Measurements from ENCODE around the gene PAQR5.

PAQR5 gene

DNA sequence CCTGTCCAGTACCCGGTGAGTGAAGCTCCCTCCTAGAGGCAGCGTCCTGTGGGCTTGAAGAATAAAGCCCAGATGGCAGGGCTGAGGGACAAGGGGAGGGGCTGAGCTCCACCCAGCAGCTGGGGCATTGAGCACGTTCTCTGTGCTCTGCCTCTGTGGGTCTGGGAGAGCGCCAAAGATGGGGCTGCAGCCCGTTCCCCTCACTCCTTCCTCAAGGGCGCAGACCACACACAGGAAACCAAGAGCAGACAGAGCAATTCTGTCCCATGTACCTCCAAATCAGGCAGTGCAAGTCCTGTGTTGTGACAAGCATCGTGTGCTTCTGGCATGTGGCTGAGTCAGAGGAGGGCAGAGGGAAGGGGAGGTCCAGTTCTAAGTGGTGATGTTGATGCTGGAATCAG, 99.8 kb downstream of the PAQR5 start:
- ChIA-PET CTCF (no interaction called here), POLR2A (no interaction called here)
- Histone ChIP-seq H3K4me3 (ENCODE audit: control insufficient read depth in 1 of 7, extremely low read depth in 1 of 7, insufficient read depth in 4 of 7, low read depth in 2 of 7, low read length in 6 of 7) (no peak overlapping the region), H3K36me3 (ENCODE audit: control insufficient read depth in 4 of 4, insufficient read depth in 4 of 4, low read length in 3 of 4) (no peaks in the 10 kb centered on the region), H3K27ac (ENCODE audit: insufficient read depth in 1 of 2, low read depth in 1 of 2, low read length in 2 of 2, poor library complexity in 1 of 2, severe bottlenecking in 2 of 2) (no peak overlapping the region), H3K4me1 (ENCODE audit: control extremely low read depth in 1 of 4, control insufficient read depth in 4 of 4, insufficient read depth in 4 of 4, low read length in 3 of 4) (peaks cover 0 to 29% (median 26%) of the 10 kb centered on the region in 4 experiments), H3K9me3 (ENCODE audit: control extremely low read depth in 1 of 5, control insufficient read depth in 4 of 5, insufficient read depth in 2 of 5, low read depth in 1 of 5, low read length in 4 of 5) (no peaks in the 10 kb centered on the region), H3K27me3 (replicated peaks in 2 of 5; ENCODE audit: control insufficient read depth in 4 of 5, insufficient read depth in 5 of 5, low read length in 4 of 5) (no peaks in the 10 kb centered on the region)
- WGBS (ENCODE audit: insufficient coverage) = 3% methylated on average over 5 of the region's 7 CpGs
- DNase-seq = peak; percentile 65 to 93 (median 90)

- ChIA-PET CTCF (no interaction called here), POLR2A (no interaction called here)
- H3K9me3 ChIP-seq (ENCODE audit: control extremely low read depth in 1 of 5, control insufficient read depth in 4 of 5, insufficient read depth in 2 of 5, low read depth in 1 of 5, low read length in 4 of 5) = no peaks in the 10 kb centered on the region
- peak in 1 of 3 donors; percentile 5 for DNase-seq
- H3K4me1 ChIP-seq (ENCODE audit: control extremely low read depth in 1 of 4, control insufficient read depth in 4 of 4, insufficient read depth in 4 of 4, low read length in 3 of 4) = peaks cover 0 to 18% (median 12%) of the 10 kb centered on the region in 4 experiments
- WGBS (ENCODE audit: insufficient coverage) = 100% methylated on average over 1 of the region's 6 CpGs
- no peaks in the 10 kb centered on the region for H3K36me3 ChIP-seq (ENCODE audit: control insufficient read depth in 4 of 4, insufficient read depth in 4 of 4, low read length in 3 of 4)
- no peak overlapping the region for H3K27ac ChIP-seq (ENCODE audit: insufficient read depth in 1 of 2, low read depth in 1 of 2, low read length in 2 of 2, poor library complexity in 1 of 2, severe bottlenecking in 2 of 2)
- H3K4me3 ChIP-seq (ENCODE audit: control insufficient read depth in 1 of 7, extremely low read depth in 1 of 7, insufficient read depth in 4 of 7, low read depth in 2 of 7, low read length in 6 of 7) = no peak overlapping the region
- no peaks in the 10 kb centered on the region for H3K27me3 ChIP-seq (replicated peaks in 2 of 5; ENCODE audit: control insufficient read depth in 4 of 5, insufficient read depth in 5 of 5, low read length in 4 of 5)
These were observed 102.1 kb downstream of the PAQR5 start for GRCh38 chr15:69400850-69401249.

- no CpG with 5 or more reads among the region's 2 CpGs for WGBS (ENCODE audit: insufficient coverage)
- H3K9me3 ChIP-seq (ENCODE audit: control extremely low read depth in 1 of 5, control insufficient read depth in 4 of 5, insufficient read depth in 2 of 5, low read depth in 1 of 5, low read length in 4 of 5) = no peaks in the 10 kb centered on the region
- ChIA-PET POLR2A (no interaction called here), CTCF (interaction anchor here (1.2 to 1.6 kb wide), 3 partner anchors 8 to 11 kb away, joined by 4 to 6 read pairs (median 6); no protein-coding TSS in a partner anchor)
- H3K27ac ChIP-seq (ENCODE audit: insufficient read depth in 1 of 2, low read depth in 1 of 2, low read length in 2 of 2, poor library complexity in 1 of 2, severe bottlenecking in 2 of 2) = no peak overlapping the region
- peaks cover 0 to 14% (median 11%) of the 10 kb centered on the region in 4 experiments for H3K4me1 ChIP-seq (ENCODE audit: control extremely low read depth in 1 of 4, control insufficient read depth in 4 of 4, insufficient read depth in 4 of 4, low read length in 3 of 4)
- H3K36me3 ChIP-seq (ENCODE audit: control insufficient read depth in 4 of 4, insufficient read depth in 4 of 4, low read length in 3 of 4) = no peaks in the 10 kb centered on the region
- no peaks in the 10 kb centered on the region for H3K27me3 ChIP-seq (replicated peaks in 2 of 5; ENCODE audit: control insufficient read depth in 4 of 5, insufficient read depth in 5 of 5, low read length in 4 of 5)
- DNase-seq = no peak
- no peak overlapping the region for H3K4me3 ChIP-seq (ENCODE audit: control insufficient read depth in 1 of 7, extremely low read depth in 1 of 7, insufficient read depth in 4 of 7, low read depth in 2 of 7, low read length in 6 of 7)
These were observed 104.1 kb downstream of the PAQR5 start for GRCh38 chr15:69402816-69403215.

DNA sequence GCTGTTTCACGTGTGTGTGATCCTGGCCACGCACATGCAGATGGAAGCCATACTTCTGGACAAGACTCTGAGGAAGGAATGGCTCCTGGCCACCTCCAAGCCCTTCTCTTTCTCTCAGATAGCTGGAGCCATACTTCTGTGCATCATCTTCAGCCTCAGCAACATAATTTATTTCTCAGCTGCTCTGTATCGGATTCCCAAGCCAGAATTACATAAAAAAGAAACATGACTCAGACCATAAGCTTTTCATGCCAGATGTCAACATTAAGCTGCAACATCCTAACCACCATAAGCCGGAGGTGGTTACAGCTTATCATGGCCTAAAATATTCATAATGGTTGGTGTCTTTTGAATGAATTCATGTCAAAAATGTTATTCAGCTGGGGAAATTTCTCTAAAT, 104.9 kb downstream of the PAQR5 start:
- H3K27me3 ChIP-seq (replicated peaks in 2 of 5; ENCODE audit: control insufficient read depth in 4 of 5, insufficient read depth in 5 of 5, low read length in 4 of 5) = no peaks in the 10 kb centered on the region
- POLR2A ChIA-PET = no interaction called here
- WGBS (ENCODE audit: insufficient coverage) = 90% methylated on average over 3 of the region's 4 CpGs
- H3K36me3 ChIP-seq (ENCODE audit: control insufficient read depth in 4 of 4, insufficient read depth in 4 of 4, low read length in 3 of 4) = no peaks in the 10 kb centered on the region
- H3K4me1 ChIP-seq (ENCODE audit: control extremely low read depth in 1 of 4, control insufficient read depth in 4 of 4, insufficient read depth in 4 of 4, low read length in 3 of 4) = peaks cover 0 to 6% (median 3%) of the 10 kb centered on the region in 4 experiments
- H3K4me3 ChIP-seq (ENCODE audit: control insufficient read depth in 1 of 7, extremely low read depth in 1 of 7, insufficient read depth in 4 of 7, low read depth in 2 of 7, low read length in 6 of 7) = no peak overlapping the region
- H3K27ac ChIP-seq (ENCODE audit: insufficient read depth in 1 of 2, low read depth in 1 of 2, low read length in 2 of 2, poor library complexity in 1 of 2, severe bottlenecking in 2 of 2) = no peak overlapping the region
- peak in 2 of 3 donors; percentile 19 to 39 for DNase-seq
- CTCF ChIA-PET = interaction anchor here (1.2 to 1.6 kb wide), 5 partner anchors 8 to 337 kb away, joined by 3 to 6 read pairs (median 4); no protein-coding TSS in a partner anchor
- no peaks in the 10 kb centered on the region for H3K9me3 ChIP-seq (ENCODE audit: control extremely low read depth in 1 of 5, control insufficient read depth in 4 of 5, insufficient read depth in 2 of 5, low read depth in 1 of 5, low read length in 4 of 5)

- H3K4me1 ChIP-seq (ENCODE audit: control extremely low read depth in 1 of 4, control insufficient read depth in 4 of 4, insufficient read depth in 4 of 4, low read length in 3 of 4) = no peaks in the 10 kb centered on the region
- POLR2A ChIA-PET = no interaction called here
These were observed 106.4 kb downstream of the PAQR5 start for GRCh38 chr15:69405110-69405509.

DNA sequence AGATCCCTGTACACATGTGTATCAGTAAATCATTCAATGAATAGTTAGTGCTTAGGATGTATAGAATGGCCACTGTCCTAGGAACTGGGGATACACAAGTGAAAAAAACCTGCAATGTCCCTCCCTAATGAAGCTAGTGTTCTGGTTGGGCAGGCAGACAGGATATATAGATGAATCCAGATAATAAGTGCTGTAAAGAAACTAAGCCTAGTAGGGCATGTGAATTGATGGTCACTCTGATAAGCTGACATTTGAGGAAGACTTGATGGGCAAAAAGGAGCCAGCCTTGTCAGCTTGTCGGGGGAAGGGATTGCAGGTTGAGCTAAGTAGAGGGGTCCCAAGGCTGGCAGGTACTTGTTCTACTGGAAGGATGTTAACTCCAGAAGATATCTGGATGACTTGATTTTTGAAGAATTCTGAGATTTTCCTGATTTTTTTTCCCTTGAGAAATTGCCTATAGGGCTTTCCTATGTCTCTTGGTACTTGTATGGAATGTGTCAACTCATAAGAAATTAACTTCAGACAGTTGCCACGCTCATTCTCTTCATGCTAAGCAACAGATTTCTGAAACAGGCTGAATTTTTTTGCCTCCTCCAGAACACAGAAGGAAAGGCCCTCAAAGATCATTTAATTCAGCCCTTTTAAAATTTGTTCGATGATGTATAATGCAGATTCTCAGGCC, 109.1 kb downstream of the PAQR5 start:
- WGBS (ENCODE audit: insufficient coverage) = 95% methylated on average over 2 of the region's 3 CpGs
- ChIA-PET POLR2A (no interaction called here), CTCF (interaction anchor here (1.1 to 1.4 kb wide), 2 partner anchors 13 to 354 kb away, joined by 3 to 5 read pairs; no protein-coding TSS in a partner anchor)
- H3K4me1 ChIP-seq (ENCODE audit: control extremely low read depth in 1 of 4, control insufficient read depth in 4 of 4, insufficient read depth in 4 of 4, low read length in 3 of 4) = no peaks in the 10 kb centered on the region
- H3K27me3 ChIP-seq (replicated peaks in 2 of 5; ENCODE audit: control insufficient read depth in 4 of 5, insufficient read depth in 5 of 5, low read length in 4 of 5) = no peaks in the 10 kb centered on the region
- DNase-seq = no peak
- H3K27ac ChIP-seq (ENCODE audit: insufficient read depth in 1 of 2, low read depth in 1 of 2, low read length in 2 of 2, poor library complexity in 1 of 2, severe bottlenecking in 2 of 2) = no peak overlapping the region
- no peaks in the 10 kb centered on the region for H3K9me3 ChIP-seq (ENCODE audit: control extremely low read depth in 1 of 5, control insufficient read depth in 4 of 5, insufficient read depth in 2 of 5, low read depth in 1 of 5, low read length in 4 of 5)
- no peak overlapping the region for H3K4me3 ChIP-seq (ENCODE audit: control insufficient read depth in 1 of 7, extremely low read depth in 1 of 7, insufficient read depth in 4 of 7, low read depth in 2 of 7, low read length in 6 of 7)
- no peaks in the 10 kb centered on the region for H3K36me3 ChIP-seq (ENCODE audit: control insufficient read depth in 4 of 4, insufficient read depth in 4 of 4, low read length in 3 of 4)

More at GRCh38 chr15:69405110-69405509, 106.4 kb downstream of the PAQR5 start:
- no peaks in the 10 kb centered on the region for H3K9me3 ChIP-seq (ENCODE audit: control extremely low read depth in 1 of 5, control insufficient read depth in 4 of 5, insufficient read depth in 2 of 5, low read depth in 1 of 5, low read length in 4 of 5)
- H3K27me3 ChIP-seq (replicated peaks in 2 of 5; ENCODE audit: control insufficient read depth in 4 of 5, insufficient read depth in 5 of 5, low read length in 4 of 5) = no peaks in the 10 kb centered on the region
- no peaks in the 10 kb centered on the region for H3K36me3 ChIP-seq (ENCODE audit: control insufficient read depth in 4 of 4, insufficient read depth in 4 of 4, low read length in 3 of 4)
- no peak overlapping the region for H3K4me3 ChIP-seq (ENCODE audit: control insufficient read depth in 1 of 7, extremely low read depth in 1 of 7, insufficient read depth in 4 of 7, low read depth in 2 of 7, low read length in 6 of 7)
- DNase-seq = no peak
- WGBS (ENCODE audit: insufficient coverage) = 50% methylated on average over 2 of the region's 3 CpGs
- CTCF ChIA-PET = interaction anchor here (1.2 to 2.0 kb wide), 2 partner anchors 9 to 10 kb away, joined by 3 to 12 read pairs; partner anchors contain the start of gene KIF23
- H3K27ac ChIP-seq (ENCODE audit: insufficient read depth in 1 of 2, low read depth in 1 of 2, low read length in 2 of 2, poor library complexity in 1 of 2, severe bottlenecking in 2 of 2) = no peak overlapping the region

DNA sequence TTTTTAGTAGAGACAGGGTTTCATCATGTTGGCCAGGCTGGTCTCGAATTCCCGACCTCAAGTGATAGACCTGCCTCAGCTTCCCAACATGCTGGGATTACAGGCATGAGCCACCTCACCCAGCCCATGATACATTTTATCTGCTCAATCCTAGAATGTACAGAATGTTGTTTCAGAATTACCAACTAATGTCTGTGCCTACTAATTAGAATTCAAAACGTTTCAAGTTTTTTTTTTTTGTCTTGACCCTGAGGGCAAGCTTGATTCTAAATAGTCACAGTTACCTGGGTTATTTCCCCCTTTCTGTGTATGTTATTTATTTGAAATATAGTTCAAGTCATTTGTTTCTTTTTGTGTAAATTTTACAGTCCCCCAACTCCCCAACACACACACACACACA, 110.1 kb downstream of the PAQR5 start:
- 100% methylated on average over 2 of the region's 3 CpGs for WGBS (ENCODE audit: insufficient coverage)

More for the DNA sequence above, 110.1 kb downstream of the PAQR5 start:
- Histone ChIP-seq H3K27ac (ENCODE audit: insufficient read depth in 1 of 2, low read depth in 1 of 2, low read length in 2 of 2, poor library complexity in 1 of 2, severe bottlenecking in 2 of 2) (no peak overlapping the region), H3K27me3 (replicated peaks in 2 of 5; ENCODE audit: control insufficient read depth in 4 of 5, insufficient read depth in 5 of 5, low read length in 4 of 5) (no peaks in the 10 kb centered on the region), H3K4me3 (ENCODE audit: control insufficient read depth in 1 of 7, extremely low read depth in 1 of 7, insufficient read depth in 4 of 7, low read depth in 2 of 7, low read length in 6 of 7) (no peak overlapping the region), H3K4me1 (ENCODE audit: control extremely low read depth in 1 of 4, control insufficient read depth in 4 of 4, insufficient read depth in 4 of 4, low read length in 3 of 4) (peaks cover 1 to 5% (median 3%) of the 10 kb centered on the region in 4 experiments), H3K36me3 (ENCODE audit: control insufficient read depth in 4 of 4, insufficient read depth in 4 of 4, low read length in 3 of 4) (no peaks in the 10 kb centered on the region), H3K9me3 (ENCODE audit: control extremely low read depth in 1 of 5, control insufficient read depth in 4 of 5, insufficient read depth in 2 of 5, low read depth in 1 of 5, low read length in 4 of 5) (no peaks in the 10 kb centered on the region)
- ChIA-PET POLR2A (no interaction called here), CTCF (interaction anchor here (0.7 to 1.4 kb wide), 3 partner anchors 14 to 355 kb away, joined by 3 to 5 read pairs (median 3); no protein-coding TSS in a partner anchor)
- DNase-seq = no peak
